Activated CD4-positive, alpha-beta T cell treated with anti-CD3 and anti-CD28 coated beads, Interleukin-2, amount 50 U/mL, for 16 hours (primary cell): Measurements from ENCODE around the gene CXXC5.
"Not testable (repeated sequence)": the region's sequence is repeated elsewhere in the genome, so short reads cannot be mapped to it uniquely, and the experiment has no call there.

ENCODE experiments used
- DNase-seq: peaks from one replicate; pipeline ENCODE4 v3.0.0-alpha.2; 2020

The CXXC5 gene

DNA sequence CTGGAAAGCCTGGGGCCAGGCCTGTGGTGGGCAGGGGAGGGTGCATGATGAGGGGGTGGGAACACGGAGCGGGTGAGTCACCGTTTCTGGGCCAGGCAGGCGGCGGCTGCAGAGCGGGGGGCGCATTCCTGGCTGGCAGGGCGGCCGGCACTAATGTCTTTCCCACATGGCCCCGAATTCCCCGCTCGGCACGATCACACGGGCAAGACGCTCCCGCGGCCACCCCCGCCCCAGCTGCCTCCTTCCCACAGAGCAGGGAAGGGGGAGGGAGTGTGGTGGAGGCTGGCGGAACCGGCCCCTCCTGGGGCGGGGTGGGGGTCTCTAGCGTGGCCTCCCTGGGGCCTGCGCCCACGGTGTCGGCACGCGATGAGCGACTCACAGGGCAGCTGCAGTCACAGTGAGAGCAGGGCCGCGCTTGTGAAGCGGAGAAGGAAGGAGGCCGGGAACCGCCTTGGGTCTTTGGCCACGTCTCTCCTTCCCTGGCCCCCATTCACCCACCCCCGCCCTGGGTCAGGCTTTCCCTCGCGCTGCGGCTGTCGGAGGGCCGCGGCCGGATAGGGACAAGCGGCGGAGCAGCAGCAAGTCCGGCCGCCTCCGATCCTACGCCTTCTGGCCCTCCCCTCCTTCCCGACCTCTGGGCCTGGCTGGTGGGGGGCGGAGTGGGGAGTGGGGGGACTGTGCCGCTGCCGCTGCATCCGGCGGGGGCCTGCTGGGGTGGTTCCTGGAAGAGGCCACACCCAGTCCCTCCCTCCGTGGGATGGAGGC lies 48.9 kb downstream of the CXXC5 start:
- DNase-seq = no peak

- DNase-seq = no peak
Observed at GRCh38 chr5:139698490-139699146, 50.5 kb downstream of the CXXC5 start.

DNA sequence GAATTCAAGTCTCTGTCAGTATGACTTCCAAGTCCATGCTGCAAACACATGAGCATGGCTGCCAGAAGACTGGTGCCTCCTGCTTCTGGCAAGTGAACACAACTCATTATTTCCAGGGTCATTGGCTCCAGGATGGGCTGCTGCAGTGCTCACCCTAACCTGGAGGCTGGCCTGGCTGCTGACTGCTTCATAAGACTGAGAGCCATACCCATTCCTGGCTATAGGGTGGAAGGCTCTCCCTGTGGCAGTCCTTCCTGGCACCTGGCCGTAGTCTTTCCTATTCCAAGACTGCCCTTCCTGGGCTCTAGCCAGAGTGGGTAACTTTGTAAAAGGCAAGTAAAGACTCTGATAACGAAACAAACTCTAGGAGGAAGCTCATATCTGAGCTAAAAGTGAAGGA lies 51.2 kb downstream of the CXXC5 start:
- no peak for DNase-seq

DNA sequence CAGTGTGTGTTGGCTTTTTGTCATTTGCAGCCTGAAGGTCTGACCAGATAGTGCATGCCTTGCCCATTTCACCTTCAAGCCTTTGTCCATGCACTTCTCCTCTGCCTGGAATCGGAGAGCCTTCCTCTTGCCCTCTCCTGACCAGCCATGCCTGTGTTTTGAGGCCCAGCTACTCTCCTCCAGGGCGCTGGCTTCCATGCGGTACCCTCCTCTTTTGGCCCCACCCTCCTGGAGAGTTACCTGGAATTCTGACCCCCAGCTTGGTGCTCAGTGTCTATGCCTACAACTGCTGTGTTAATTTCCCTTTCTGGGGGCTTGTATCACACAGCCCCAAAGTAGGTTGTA lies 52.5 kb downstream of the CXXC5 start:
- DNase-seq = no peak

DNA sequence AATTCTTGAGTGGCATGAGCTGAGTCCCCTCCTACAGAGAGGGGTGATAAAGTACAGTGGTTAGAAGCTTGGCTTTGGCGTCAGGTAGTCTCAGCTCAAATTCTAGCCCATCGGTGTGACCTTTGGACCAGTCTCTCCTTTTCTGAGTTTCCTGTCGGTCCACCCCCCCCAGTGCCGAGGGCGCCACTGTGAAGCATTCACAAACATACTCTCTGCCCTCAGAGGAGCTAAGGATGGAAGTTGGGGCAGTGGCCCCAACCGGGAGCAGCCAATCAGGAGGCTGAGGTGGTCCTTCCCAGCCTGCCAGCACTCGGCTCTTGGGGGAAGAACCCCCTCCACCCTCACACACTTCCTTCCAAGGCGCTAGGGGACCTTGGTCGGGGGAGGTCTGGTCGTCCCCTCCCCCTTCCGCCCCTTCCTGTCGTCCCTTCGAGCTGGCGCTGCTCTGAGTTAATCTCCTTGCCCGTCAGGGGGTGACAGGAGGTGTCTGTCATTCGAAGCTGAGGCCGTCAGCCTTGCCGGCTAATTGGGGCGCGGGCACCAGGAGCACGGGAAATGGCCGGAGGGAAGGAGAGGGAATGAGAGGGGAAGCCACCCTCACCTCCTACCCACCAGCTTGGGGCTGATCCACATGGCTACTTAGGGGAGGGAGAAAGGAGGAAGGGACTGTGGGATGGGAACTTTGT lies 53.0 kb downstream of the CXXC5 start:
- DNase-seq = no peak

DNA sequence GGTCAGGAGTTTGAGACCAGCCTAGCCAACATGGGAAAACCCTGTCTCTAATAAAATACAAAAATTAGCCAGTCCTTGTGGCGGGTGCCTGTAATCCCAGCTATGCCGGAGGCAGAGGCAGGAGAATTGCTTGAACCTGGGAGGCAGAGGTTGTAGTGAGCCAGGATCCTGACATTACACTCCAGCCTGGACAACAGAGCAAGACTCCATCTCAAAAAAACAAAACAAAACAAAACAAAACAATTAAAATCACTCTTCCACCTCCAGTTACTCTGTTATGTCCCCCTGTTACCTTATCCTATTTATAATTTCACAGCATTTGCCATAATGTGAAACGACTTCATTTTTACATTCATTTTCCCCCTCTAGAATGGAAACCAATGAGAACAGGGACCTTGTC lies 54.4 kb downstream of the CXXC5 start:
- DNase-seq = no peak

DNA sequence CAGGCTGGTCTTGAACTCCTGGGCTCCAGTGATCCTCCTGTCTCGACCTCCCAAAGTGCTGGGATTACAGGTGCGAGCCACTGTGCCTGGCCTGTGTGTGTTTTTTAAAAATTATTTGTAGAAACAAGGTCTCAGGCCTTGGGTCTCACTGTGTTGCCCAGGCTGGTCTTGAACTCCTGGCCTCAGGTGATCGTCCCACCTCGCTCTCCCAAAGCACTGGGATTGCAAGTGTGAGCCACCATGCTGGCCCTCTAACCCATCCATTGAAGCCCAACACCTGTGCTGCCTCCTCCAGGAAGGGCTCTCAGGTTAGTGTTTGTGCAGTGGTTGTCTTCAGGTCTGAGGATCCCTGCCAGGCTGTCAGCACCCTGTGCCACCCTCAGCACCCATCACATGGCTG lies 56.6 kb downstream of the CXXC5 start:
- no peak for DNase-seq

DNA sequence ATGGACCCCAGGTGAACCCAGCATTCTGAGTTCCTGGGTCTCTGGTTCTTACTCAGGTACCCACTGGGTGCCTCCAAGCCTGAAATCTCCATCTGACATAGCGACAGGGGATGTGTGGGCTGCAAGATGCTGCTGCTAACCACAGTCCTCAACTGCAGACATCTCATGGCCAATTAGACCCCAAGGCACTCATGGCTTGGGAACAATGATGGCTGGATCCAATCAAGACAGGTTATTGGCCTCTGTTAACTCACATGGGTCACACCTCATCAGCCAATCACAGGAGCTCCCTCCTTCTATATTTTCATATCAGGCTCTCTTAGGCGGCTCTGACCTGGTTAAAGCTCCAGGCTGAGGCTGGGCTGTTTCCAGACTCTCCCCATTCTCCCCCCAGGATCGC lies 57.0 kb downstream of the CXXC5 start:
- no peak for DNase-seq

- DNase-seq = no peak
Observed at GRCh38 chr5:139705655-139706587, 57.8 kb downstream of the CXXC5 start.

- no peak for DNase-seq
Observed at GRCh38 chr5:139707445-139708003, 59.4 kb downstream of the CXXC5 start.

DNA sequence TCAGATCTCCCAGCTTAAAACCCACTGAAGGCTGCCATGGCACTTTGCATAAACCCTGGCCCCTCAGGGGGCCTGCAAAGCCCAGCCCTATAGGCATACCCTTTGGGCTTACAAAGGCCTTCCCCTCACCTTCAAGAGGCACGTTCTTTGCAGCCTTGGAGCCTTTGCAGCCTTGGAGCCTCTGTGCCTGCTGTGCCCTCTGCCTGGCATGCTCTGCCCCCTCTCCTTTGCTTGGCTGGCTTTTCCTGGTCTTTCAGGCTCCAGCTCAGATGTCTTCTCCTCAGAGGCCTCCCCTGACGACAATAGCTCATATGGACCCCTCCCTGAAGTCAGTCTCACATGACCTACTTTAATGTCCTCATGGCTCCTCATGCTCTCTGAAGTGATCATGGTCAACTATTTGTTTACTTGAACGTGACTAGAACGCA lies 60.3 kb downstream of the CXXC5 start:
- DNase-seq = no peak

DNA sequence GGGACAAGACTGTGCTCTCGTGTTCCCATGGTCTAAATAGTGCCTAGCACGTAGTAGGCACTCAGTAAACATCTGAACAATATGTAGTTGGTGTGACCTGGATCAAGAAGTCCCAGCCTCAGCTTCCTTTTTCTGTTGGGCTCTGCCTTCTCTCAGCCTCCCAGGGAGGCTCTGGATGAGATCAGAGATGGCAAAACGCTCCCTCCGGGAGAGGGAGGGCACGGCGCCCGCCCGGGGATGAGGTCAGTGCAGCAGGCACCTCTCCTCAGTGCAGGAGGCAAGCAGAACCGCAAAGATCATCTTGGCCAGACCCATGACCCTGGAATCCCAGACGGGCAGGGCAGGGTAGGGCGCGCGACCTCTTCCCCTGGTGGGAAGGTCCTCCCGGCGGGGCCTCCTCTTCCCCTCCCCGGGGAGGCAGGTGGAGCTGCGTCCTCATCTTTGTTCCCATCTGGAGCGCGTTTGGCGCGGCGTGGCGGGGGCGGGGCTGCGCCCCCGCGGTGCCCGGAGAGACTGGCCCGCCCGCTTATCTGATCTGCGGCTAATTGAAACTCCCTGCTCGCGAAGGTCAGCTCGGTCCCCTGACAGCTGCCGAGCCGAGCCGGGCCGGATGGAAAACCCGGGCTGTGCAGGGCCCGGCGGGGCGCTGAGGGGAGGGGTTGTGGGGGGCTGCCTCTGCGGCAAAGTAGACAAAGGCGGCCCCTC lies 60.9 kb downstream of the CXXC5 start:
- DNase-seq = no peak

GRCh38 chr5:139709582-139710318 lies 61.6 kb downstream of the CXXC5 start:
- no peak for DNase-seq

DNA sequence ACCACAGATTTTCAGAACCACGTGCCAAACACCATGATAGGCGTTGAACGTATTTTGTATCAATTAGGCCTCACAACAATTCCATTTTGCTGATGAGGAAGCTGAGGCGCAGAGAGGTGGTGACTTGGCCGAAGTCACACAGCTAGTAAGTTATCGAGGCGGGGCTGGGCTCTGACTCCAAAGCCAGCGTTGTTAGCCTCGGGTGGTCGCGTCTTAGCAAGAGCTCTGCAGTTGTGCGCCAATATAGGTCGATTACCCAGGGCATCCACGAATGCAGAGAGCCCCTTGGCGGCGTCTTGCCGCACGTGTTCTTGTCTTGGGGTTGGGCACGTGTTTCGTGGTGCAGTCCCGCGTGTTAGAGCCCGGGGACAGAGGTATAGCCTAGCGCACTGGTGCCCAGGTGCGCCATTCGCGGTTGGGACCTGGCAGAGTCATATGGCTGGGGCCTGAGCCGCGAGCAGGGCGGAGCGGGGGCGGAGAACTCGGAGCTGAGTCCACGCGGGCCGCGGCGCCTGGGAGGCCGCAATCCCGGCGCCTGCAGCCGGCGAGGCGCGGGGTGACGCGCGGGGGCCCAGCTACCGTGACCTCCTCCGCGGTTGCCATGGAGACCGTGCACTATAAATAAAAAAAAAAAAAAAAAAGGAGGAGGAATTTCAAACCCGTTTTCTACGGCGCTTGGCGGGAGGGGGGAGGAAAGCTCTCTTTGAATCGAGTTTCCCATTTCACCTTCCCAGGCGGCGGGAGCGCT lies 62.3 kb downstream of the CXXC5 start:
- no peak for DNase-seq

GRCh38 chr5:139711067-139711905 lies 63.1 kb downstream of the CXXC5 start:
- DNase-seq = peak; percentile 43

DNA sequence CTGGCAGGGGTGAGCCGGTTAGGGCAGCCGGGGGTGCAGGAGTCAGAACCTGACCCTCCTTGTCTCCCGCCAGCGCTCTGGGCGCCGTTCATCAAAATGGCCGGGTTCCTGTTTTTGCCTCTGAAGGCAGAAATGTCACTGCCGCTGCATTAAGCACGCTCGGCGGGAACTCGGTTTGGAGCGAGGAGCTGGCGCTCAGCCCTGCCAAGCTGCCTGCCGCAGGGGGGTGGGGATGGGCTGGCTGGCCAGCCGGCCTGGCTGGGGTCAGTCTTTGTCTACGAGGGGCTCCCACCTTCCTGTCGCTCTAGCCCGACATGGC lies 63.7 kb downstream of the CXXC5 start:
- DNase-seq = no peak

GRCh38 chr5:139712412-139712811 lies 64.3 kb downstream of the CXXC5 start:
- no peak for DNase-seq

DNA sequence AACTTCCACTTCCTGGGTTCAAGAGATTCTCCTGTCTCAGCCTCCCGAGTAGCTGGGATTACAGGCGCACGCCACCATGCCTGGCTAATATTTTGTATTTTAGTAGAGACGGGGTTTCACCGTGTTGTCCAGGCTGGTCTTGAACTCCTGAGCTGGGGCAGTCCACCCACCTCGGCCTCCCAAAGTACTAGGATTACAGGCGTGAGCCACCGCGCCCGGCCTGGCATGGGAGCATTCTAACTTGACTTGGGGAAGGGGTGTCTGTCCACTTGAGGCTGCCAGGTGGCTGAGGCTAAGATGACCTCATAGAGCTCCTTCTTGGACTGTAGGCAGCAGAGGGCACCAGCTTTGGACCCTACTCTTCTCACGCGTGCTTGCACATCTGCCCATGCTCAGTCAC lies 65.7 kb downstream of the CXXC5 start:
- DNase-seq = not testable (repeated sequence)

DNA sequence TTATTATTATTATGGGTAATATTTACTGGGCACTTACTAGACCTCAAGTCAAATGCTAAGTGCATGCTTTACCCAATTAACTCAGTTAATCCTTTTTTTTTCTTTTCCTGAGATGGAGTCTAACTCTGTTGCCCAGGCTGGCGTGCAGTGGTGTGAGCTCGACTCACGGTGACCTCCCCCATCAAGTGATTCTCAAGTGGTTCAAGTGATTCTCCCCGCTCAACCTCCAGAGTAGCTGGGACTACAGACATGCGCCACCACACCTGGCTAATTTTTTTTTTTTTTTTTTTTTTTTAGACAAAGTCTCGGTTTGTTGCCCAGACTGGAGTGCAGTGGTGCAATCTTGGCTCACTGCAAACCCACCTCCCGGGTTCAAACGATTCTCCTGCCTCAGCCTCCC lies 69.1 kb downstream of the CXXC5 start:
- DNase-seq = no peak

DNA sequence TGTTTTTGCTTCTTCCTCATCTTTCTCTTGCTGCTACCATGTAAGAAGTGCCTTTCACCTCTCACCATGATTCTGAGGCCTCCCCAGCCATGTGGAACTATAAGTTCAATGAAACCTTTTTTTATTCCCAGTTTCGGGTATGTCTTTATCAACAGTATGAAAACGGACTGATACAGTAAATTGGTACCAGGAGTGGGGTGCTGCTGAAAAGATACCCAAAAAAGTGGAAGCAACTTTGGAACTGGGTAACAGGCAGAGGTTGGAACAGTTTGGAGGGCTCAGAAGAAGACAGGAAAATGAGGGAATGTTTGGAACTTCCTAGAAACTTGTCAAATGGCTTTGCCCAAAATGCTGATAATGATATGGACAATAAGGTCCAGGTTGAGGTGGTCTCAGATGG lies 70.3 kb downstream of the CXXC5 start:
- DNase-seq = not testable (repeated sequence)
